HTERT RPE-1 (cell line): ENCODE results near the gene SULT2B1.
"Not testable (repeated sequence)": the region's sequence is repeated elsewhere in the genome, so short reads cannot be mapped to it uniquely, and the experiment has no call there.

Experiments used
- in situ Hi-C: fragments of 300-500 bp; cut with MboI; formaldehyde crosslinking; loops from 4 replicates; pipeline ENCODE4 v1.14.3; 2020; ENCODE audit warnings: low sequenced_read_pairs

SULT2B1 gene

DNA sequence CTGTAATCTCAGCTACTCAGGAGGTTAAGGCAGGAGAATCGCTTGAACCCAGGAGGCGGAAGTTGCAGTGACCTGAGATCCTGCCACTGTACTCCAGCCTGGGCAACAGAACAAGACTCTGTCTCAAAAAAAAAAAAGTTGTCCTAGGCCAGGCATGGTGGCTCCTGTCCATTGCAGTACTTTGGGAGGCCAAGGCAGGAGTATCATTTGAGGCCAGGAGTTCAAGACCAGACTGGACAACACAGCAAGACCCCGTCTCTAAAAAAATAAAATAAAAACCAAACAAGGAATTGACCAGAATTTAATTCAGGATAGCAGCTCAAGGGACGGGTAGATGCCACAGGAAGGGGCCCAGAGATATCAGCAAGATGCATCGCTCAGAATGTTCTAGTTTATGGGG, 4.9 kb downstream of the SULT2B1 start:
- in situ Hi-C loops, result no loop called here

- in situ Hi-C loops, result no loop called here
These were observed 6.2 kb downstream of the SULT2B1 start for GRCh38 chr19:48558018-48558684.

- in situ Hi-C loops, result no loop called here
These were observed 8.1 kb downstream of the SULT2B1 start for GRCh38 chr19:48560095-48560530.

GRCh38 chr19:48561412-48561811, 9.4 kb downstream of the SULT2B1 start:
- in situ Hi-C loops, result no loop called here

GRCh38 chr19:48565090-48565489, 13.1 kb downstream of the SULT2B1 start:
- in situ Hi-C loops, result no loop called here

DNA sequence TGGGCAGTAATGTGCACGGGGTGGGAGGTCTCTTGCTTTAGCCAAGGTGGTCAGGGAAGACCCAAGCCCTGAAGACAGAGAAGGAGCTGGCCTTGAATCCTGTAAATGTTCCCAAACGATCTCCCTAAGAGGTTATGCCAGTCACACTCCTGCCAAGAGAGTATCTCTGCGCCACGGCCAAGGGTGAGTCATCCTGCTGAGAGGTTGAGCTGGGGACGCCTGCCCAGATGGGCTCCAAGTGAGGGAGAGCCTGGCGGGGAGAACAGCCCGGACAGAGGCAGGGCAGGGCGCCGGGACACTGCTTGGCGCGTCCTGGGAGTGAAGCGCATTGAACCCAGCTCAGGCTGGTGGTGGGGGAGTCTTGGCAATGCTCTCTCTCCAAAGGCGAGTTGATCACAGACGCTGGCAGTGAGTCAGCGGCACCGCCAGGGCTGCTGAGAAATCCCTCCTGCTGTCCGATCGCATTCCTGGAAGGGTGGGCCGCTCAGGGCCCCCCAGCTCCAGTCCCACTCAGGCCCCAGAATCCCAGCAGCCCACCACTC, 16.4 kb downstream of the SULT2B1 start:
- in situ Hi-C loops, result no loop called here

- in situ Hi-C loops, result no loop called here
These were observed 17.8 kb downstream of the SULT2B1 start for GRCh38 chr19:48569814-48570213.

- in situ Hi-C loops, result no loop called here
These were observed 19.6 kb downstream of the SULT2B1 start for GRCh38 chr19:48571378-48572162.

DNA sequence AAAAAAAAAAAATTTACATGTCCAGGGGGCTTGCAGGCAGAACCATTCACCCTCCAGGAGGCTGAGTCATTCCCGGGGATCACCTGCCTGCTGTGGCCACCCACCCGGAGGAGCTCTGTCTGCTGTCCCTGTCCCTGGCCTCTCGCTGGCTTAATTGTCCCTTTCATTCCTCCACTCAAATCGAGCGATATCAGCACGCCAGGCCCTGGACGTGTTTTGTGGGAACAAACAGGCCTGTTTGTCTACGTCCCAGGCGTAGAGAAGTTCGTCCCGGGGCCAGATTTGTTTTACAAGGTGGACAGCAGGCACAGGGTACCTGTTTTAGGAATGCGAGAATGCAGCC, 21.2 kb downstream of the SULT2B1 start:
- in situ Hi-C loops, result no loop called here

DNA sequence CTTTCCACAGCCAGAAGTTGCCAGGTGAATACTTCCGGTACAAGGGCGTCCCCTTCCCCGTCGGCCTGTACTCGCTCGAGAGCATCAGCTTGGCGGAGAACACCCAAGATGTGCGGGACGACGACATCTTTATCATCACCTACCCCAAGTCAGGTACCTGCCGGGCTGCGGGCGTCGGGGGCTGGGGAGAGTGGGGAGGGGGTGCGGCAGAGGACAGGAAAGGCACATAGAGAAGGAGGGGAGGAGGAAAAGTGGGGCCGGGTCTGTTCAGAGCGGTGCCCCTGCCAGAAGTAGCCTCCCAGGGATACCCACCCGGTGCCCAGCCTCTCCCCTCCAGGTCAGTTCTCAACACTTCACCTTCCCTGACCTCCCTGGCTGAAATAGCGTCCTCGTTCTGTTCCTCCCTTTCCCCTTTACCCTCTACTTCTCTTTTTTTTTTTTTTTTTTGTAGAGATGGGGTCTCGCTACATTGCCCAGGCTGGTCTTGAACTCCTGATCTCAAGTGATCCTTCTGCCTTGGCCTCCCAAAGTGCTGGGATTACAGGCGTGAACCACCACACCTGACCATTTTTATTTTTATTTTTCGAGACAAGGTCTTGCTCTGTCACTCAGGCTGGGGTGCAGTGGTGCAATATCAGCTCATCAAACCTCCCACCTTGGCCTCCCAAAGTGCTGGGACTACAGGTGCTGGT, 24.1 kb downstream of the SULT2B1 start:
- in situ Hi-C loops, result no loop called here

DNA sequence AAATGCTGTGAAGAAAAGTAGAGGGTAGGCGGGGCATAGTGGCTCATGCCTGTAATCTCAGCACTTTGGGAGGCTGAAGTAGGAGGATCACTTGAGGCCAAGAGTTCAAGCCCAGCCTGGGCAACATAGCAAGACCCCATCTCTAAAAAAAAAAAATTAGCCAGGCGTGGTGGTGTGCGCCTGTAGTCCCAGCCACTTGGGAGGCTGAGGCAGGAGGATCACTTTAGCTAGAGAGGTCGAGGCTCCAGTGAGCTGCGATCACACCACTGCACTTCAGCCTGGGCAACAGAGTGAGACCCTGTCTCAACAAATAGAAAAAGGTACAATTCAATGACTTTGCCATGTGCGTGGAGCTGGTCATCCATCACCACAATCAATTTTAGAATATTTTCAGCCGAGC, 25.9 kb downstream of the SULT2B1 start:
- in situ Hi-C loops, result not testable (repeated sequence)

GRCh38 chr19:48578891-48579290, 26.9 kb downstream of the SULT2B1 start:
- in situ Hi-C loops, result no loop called here

- in situ Hi-C loops, result no loop called here
These were observed 30.2 kb downstream of the SULT2B1 start for GRCh38 chr19:48582168-48582567.

- in situ Hi-C loops, result no loop called here
These were observed 35.4 kb downstream of the SULT2B1 start for GRCh38 chr19:48587387-48587786.

- in situ Hi-C loops, result no loop called here
These were observed 36.9 kb downstream of the SULT2B1 start for GRCh38 chr19:48588670-48589401.

- in situ Hi-C loops, result no loop called here
These were observed 39.0 kb downstream of the SULT2B1 start for GRCh38 chr19:48591021-48591420.

- in situ Hi-C loops, result no loop called here
These were observed 43.2 kb downstream of the SULT2B1 start for GRCh38 chr19:48595171-48595570.

GRCh38 chr19:48595833-48596232, 43.9 kb downstream of the SULT2B1 start:
- in situ Hi-C loops, result no loop called here

- in situ Hi-C loops, result no loop called here
These were observed 44.3 kb downstream of the SULT2B1 start for GRCh38 chr19:48596237-48596636.

GRCh38 chr19:48596679-48597465, 44.9 kb downstream of the SULT2B1 start:
- in situ Hi-C loops, result no loop called here
